Measurements from ENCODE around the gene RUNX2.

RUNX2 gene

GRCh38 chr6:45411959-45412358 lies 83.8 kb downstream of the RUNX2 start:
- no peak for DNase-seq (ENCODE audit: low read depth in 2 of 2)

GRCh38 chr6:45415315-45415714 lies 87.2 kb downstream of the RUNX2 start:
- DNase-seq (ENCODE audit: low read depth in 2 of 2): no peak

GRCh38 chr6:45415788-45416518 lies 87.8 kb downstream of the RUNX2 start:
- no peak for DNase-seq (ENCODE audit: low read depth in 2 of 2)

GRCh38 chr6:45416700-45417099 lies 88.6 kb downstream of the RUNX2 start:
- DNase-seq (ENCODE audit: low read depth in 2 of 2): no peak

GRCh38 chr6:45417436-45417835 lies 89.3 kb downstream of the RUNX2 start:
- no peak for DNase-seq (ENCODE audit: low read depth in 2 of 2)

GRCh38 chr6:45419571-45420082 lies 91.5 kb downstream of the RUNX2 start:
- DNase-seq (ENCODE audit: low read depth in 2 of 2): peak; percentile 49 to 57

- DNase-seq (ENCODE audit: low read depth in 2 of 2): peak; percentile 39 to 54
These were observed 92.2 kb downstream of the RUNX2 start for GRCh38 chr6:45420083-45420908.

GRCh38 chr6:45420909-45421708 lies 93.0 kb downstream of the RUNX2 start:
- no peak for DNase-seq (ENCODE audit: low read depth in 2 of 2)

- peak in 1 of 2 experiments; percentile 48 for DNase-seq (ENCODE audit: low read depth in 2 of 2)
These were observed 93.8 kb downstream of the RUNX2 start for GRCh38 chr6:45421709-45422502.

GRCh38 chr6:45422503-45423110 lies 94.5 kb downstream of the RUNX2 start:
- DNase-seq (ENCODE audit: low read depth in 2 of 2): peak in 1 of 2 experiments; percentile 36

- DNase-seq (ENCODE audit: low read depth in 2 of 2): peak in 1 of 2 experiments; percentile 33
These were observed 95.1 kb downstream of the RUNX2 start for GRCh38 chr6:45423111-45423823.

GRCh38 chr6:45423824-45424450 lies 95.8 kb downstream of the RUNX2 start:
- peak in 1 of 2 experiments; percentile 8 for DNase-seq (ENCODE audit: low read depth in 2 of 2)

GRCh38 chr6:45424451-45424861 lies 96.3 kb downstream of the RUNX2 start:
- DNase-seq (ENCODE audit: low read depth in 2 of 2): peak in 1 of 2 experiments; percentile 35

- DNase-seq (ENCODE audit: low read depth in 2 of 2): no peak
These were observed 98.1 kb downstream of the RUNX2 start for GRCh38 chr6:45426251-45426650.

GRCh38 chr6:45427726-45428125 lies 99.6 kb downstream of the RUNX2 start:
- no peak for DNase-seq (ENCODE audit: low read depth in 2 of 2)

GRCh38 chr6:45428727-45429126 lies 100.6 kb downstream of the RUNX2 start:
- no peak for DNase-seq (ENCODE audit: low read depth in 2 of 2)

GRCh38 chr6:45430590-45431202 lies 102.6 kb downstream of the RUNX2 start:
- DNase-seq (ENCODE audit: low read depth in 2 of 2): no peak

GRCh38 chr6:45431317-45432065 lies 103.4 kb downstream of the RUNX2 start:
- DNase-seq (ENCODE audit: low read depth in 2 of 2): no peak

Data from stimulated activated CD4-positive, alpha-beta T cell treated with anti-CD3 and anti-CD28 coated beads, Interleukin-12 subunit alpha, Interleukin-12 subunit beta, amount 100 ng/mL, for 24 hours (primary cell).